Activated naive CD4-positive, alpha-beta T cell treated with anti-CD3 and anti-CD28 coated beads, Interleukin-2, amount 50 U/mL, for 72 hours (primary cell): ENCODE data around the gene RAPGEF5. TPM values are rescaled to one million over a fixed set of nuclear protein-coding genes. Genes with fewer than 3 reads are reported as not detected.
"Not testable (repeated sequence)": the region's sequence is repeated elsewhere in the genome, so short reads cannot be mapped to it uniquely, and the experiment has no call there.

Experiments
- ATAC-seq, 2 donors: fragments of 150-1000 bp; cut with Tn5 transposase; 2 replicates each; pipeline ENCODE4 v1.10.0; 2021; ENCODE audit warnings: mild to moderate bottlenecking in 2 of 2, moderate library complexity in 2 of 2
- DNase-seq, 2 donors: peaks; one replicate each; pipeline ENCODE4 v3.0.0; 2021 to 2022; ENCODE audit warnings: low spot score in 2 of 2
- H3K27ac Mint-ChIP-seq, 2 donors: one replicate each; pipeline ENCODE4 v1.8.0; 2022; ENCODE audit warnings: mild to moderate bottlenecking in 2 of 2, mixed read lengths in 2 of 2
- H3K36me3 Mint-ChIP-seq, 2 donors: one replicate each; pipeline ENCODE4 v1.8.0; 2022; ENCODE audit warnings: mixed read lengths in 2 of 2
- H3K9me3 Mint-ChIP-seq, 2 donors: one replicate each; pipeline ENCODE4 v1.8.0; 2022; ENCODE audit warnings: mixed read lengths in 2 of 2
- total RNA-seq, 2 donors: library from RNA; stranded (reverse); gene quantifications; one replicate each; pipeline ENCODE4 v1.2.3, GENCODE V29; 2022

Gene RAPGEF5
- total RNA-seq, 2 donors from 2014 or later, result 0.23 to 0.53 TPM

- not testable (repeated sequence) for H3K36me3 Mint-ChIP-seq, ATAC-seq, H3K27ac Mint-ChIP-seq, DNase-seq, H3K9me3 Mint-ChIP-seq
Measured at GRCh38 chr7:22078872-22079271, 278.1 kb downstream of the RAPGEF5 start.

DNA sequence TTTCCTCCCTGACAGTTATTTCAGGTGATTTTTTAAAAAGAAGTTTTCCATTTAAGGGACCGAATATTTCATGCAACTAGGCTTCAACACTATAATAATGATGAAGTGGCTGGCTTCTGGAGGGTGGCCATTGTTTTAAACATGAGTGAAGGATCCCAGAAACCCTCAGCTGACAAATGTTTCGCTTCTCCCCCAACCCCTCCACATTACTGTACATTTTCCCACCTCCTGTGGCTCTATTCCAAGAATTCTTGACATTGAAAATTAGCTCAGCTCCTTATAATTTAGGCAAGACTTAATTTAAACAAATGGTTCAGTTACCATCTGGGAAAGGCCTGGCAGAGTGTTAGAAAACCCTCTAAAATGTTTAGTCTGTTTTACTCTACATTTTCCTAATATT is 281.4 kb downstream of the RAPGEF5 start:
- Mint-ChIP-seq H3K36me3 (no peaks in the 10 kb centered on the region), H3K27ac (no peak overlapping the region), H3K9me3 (no peaks in the 10 kb centered on the region)
- no peak for ATAC-seq
- no peak for DNase-seq

- Mint-ChIP-seq H3K27ac (no peak overlapping the region), H3K9me3 (no peaks in the 10 kb centered on the region), H3K36me3 (no peaks in the 10 kb centered on the region)
- ATAC-seq, result no peak
- no peak for DNase-seq
Measured at GRCh38 chr7:22074897-22075296, 282.1 kb downstream of the RAPGEF5 start.

Other genes with a start within 250 kb of the RAPGEF5 start
- not detected for gene STEAP1B, start 143.0 kb upstream of the RAPGEF5 start, total RNA-seq